Erythroblast (primary cell): ENCODE data around the gene MAP4K2.

Source experiments
- GATA1 ChIP-seq: IDR thresholded peaks from 2 replicates; pipeline ENCODE4 v1.6.1; 2011; ENCODE audit warnings: low read depth, mild to moderate bottlenecking, control low read depth, low read length, moderate library complexity
- POLR2A ChIP-seq: IDR thresholded peaks from 2 replicates; pipeline ENCODE4 v1.6.1; 2011; ENCODE audit warnings: mild to moderate bottlenecking, low read length

DNA sequence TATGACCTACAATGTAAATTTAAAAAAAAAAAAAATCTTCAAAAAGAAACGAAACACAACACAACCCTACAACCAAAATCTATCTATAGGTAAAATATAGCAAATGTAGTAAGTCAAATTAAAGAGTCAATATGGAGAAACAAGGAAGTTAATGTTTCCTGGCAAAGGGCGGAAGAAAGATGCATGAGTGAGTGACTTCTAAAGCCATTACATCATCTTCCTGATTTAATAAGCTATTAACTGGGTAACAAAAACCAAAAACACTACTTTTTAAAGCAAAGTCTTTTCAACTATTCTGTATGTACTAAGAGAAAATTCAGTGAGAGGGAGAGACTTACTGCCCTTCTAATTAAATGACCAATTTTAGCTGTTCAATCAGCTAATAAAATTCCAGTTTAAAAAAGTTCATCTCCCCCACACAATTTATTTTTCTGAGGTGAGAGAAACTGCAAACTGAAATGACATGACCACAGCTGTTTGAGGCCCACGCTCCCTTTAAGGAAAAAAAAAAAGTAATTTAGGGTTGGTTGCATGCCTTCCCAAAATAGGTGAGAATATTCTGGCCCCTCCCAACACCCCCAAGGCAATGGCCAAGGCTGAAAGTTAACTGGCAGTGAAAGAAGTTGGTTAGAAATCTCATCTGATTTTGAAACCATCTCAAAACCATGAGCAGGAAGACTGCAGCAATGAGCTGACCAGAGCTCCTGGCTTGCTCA is 30.6 kb downstream of the MAP4K2 start:
- no peak for TF ChIP-seq POLR2A
- TF ChIP-seq GATA1 = no peak
